Muscle of leg (tissue), 11 donors: ENCODE measurements around the gene SLC26A2. TPM values are rescaled to one million over a fixed set of nuclear protein-coding genes. Genes with fewer than 3 reads are reported as not detected.
A peak's percentile ranks its signal among the peaks of the same experiment; 100 is the strongest.
"Not testable (repeated sequence)": the region's sequence is repeated elsewhere in the genome, so short reads cannot be mapped to it uniquely, and the experiment has no call there.

ENCODE experiments used
- DNase-seq: peaks from one replicate; pipeline ENCODE4 v3.0.0; 2013
- H3K27ac ChIP-seq: one replicate; pipeline ENCODE4 v1.5.1; 2013; ENCODE audit warnings: mild to moderate bottlenecking, low read length, control low read depth
- H3K27me3 ChIP-seq: one replicate; pipeline ENCODE4 v1.6.1; 2013; ENCODE audit warnings: low read length; ENCODE audit not compliant: control insufficient read depth, insufficient read depth
- H3K36me3 ChIP-seq: one replicate; pipeline ENCODE4 v1.6.1; 2013; ENCODE audit warnings: low read length; ENCODE audit not compliant: control insufficient read depth, insufficient read depth
- H3K4me1 ChIP-seq: one replicate; pipeline ENCODE4 v1.6.1; 2013; ENCODE audit warnings: low read length; ENCODE audit not compliant: control insufficient read depth, insufficient read depth
- H3K4me3 ChIP-seq: one replicate; pipeline ENCODE4 v1.5.1; 2013; ENCODE audit warnings: low read length, control low read depth
- H3K9me3 ChIP-seq: replicated peaks from 2 replicates; pipeline ENCODE4 v1.6.1; 2013; ENCODE audit warnings: low read depth, low read length; ENCODE audit not compliant: control insufficient read depth
- WGBS: methylation state at CpG from one replicate; pipeline ENCODE4 v1.1.5; 2013; ENCODE audit warnings: missing lambda C conversion rate; ENCODE audit not compliant: insufficient coverage; 5-methylcytosine and 5-hydroxymethylcytosine counted together
- polyA plus RNA-seq, 8 donors: library from polyadenylated mRNA; unstranded; fragments of 120-200 nt; gene quantifications; one replicate each; pipeline versions ENCODE4 v1.2.1 to v1.2.3, GENCODE V29; 2013; ENCODE audit warnings: inconsistent platforms in 1 of 8, low replicate concordance in 1 of 8; ENCODE audit not compliant: insufficient read length in 8 of 8, insufficient read depth in 1 of 8
- total RNA-seq: library from RNA; stranded (reverse); fragments of 120-200 nt; gene quantifications from one replicate; pipeline ENCODE4 v1.2.4, GENCODE V29; 2013

SLC26A2 gene
- total and polyA plus RNA-seq, 9 donors, result 8.6 to 14.5 (median 10.4) TPM

- Histone ChIP-seq H3K36me3 (no peaks in the 10 kb centered on the region), H3K4me1 (peaks cover 3% of the 10 kb centered on the region), H3K27ac (no peak overlapping the region), H3K27me3 (peaks cover 13% of the 10 kb centered on the region), H3K9me3 (no peaks in the 10 kb centered on the region), H3K4me3 (no peak overlapping the region)
- DNase-seq, result no peak
- no CpG with 5 or more reads among the region's 3 CpGs for WGBS
These were observed 23.9 kb upstream of the SLC26A2 start for GRCh38 chr5:149936700-149937091.

- H3K9me3 ChIP-seq, result no peaks in the 10 kb centered on the region
- H3K4me1 ChIP-seq, result peaks cover 3% of the 10 kb centered on the region
- no peak overlapping the region for H3K27ac ChIP-seq
- no CpG with 5 or more reads among the region's 1 CpG for WGBS
- no peak overlapping the region for H3K4me3 ChIP-seq
- no peak for DNase-seq
- H3K27me3 ChIP-seq, result peaks cover 12% of the 10 kb centered on the region
- no peaks in the 10 kb centered on the region for H3K36me3 ChIP-seq
These were observed 22.9 kb upstream of the SLC26A2 start for GRCh38 chr5:149937610-149938009.

GRCh38 chr5:149938279-149938678 lies 22.3 kb upstream of the SLC26A2 start:
- Histone ChIP-seq H3K4me1 (peaks cover 3% of the 10 kb centered on the region), H3K36me3 (no peaks in the 10 kb centered on the region), H3K27me3 (peaks cover 8% of the 10 kb centered on the region), H3K9me3 (no peaks in the 10 kb centered on the region), H3K27ac (no peak overlapping the region), H3K4me3 (no peak overlapping the region)
- peak; percentile 20 for DNase-seq
- 0% methylated on average over 1 of the region's 2 CpGs for WGBS

GRCh38 chr5:149938791-149939358 lies 21.7 kb upstream of the SLC26A2 start:
- DNase-seq, result no peak
- Histone ChIP-seq H3K36me3 (no peaks in the 10 kb centered on the region), H3K27me3 (peaks cover 7% of the 10 kb centered on the region), H3K9me3 (no peaks in the 10 kb centered on the region), H3K4me1 (peaks cover 3% of the 10 kb centered on the region), H3K4me3 (no peak overlapping the region), H3K27ac (no peak overlapping the region)
- WGBS, result 100% methylated on average over 1 of the region's 6 CpGs

- no CpG with 5 or more reads among the region's 6 CpGs for WGBS
- H3K27ac ChIP-seq, result no peak overlapping the region
- no peak for DNase-seq
These were observed 21.0 kb upstream of the SLC26A2 start for GRCh38 chr5:149939546-149939945.

GRCh38 chr5:149940077-149940574 lies 20.4 kb upstream of the SLC26A2 start:
- H3K27me3 ChIP-seq, result peaks cover 5% of the 10 kb centered on the region
- no peak overlapping the region for H3K27ac ChIP-seq
- peaks cover 3% of the 10 kb centered on the region for H3K4me1 ChIP-seq
- no peak for DNase-seq
- 86% methylated on average over 7 of the region's 9 CpGs for WGBS
- H3K4me3 ChIP-seq, result no peak overlapping the region
- H3K9me3 ChIP-seq, result no peaks in the 10 kb centered on the region
- no peaks in the 10 kb centered on the region for H3K36me3 ChIP-seq

More at GRCh38 chr5:149939546-149939945, 21.0 kb upstream of the SLC26A2 start:
- Histone ChIP-seq H3K36me3 (no peaks in the 10 kb centered on the region), H3K9me3 (no peaks in the 10 kb centered on the region), H3K4me1 (peaks cover 3% of the 10 kb centered on the region), H3K4me3 (no peak overlapping the region), H3K27me3 (peaks cover 7% of the 10 kb centered on the region)

GRCh38 chr5:149940941-149941644 lies 19.5 kb upstream of the SLC26A2 start:
- no peak for DNase-seq
- no peaks in the 10 kb centered on the region for H3K36me3 ChIP-seq
- H3K27me3 ChIP-seq, result peaks cover 2% of the 10 kb centered on the region
- no peak overlapping the region for H3K27ac ChIP-seq
- H3K4me1 ChIP-seq, result peaks cover 3% of the 10 kb centered on the region
- H3K4me3 ChIP-seq, result no peak overlapping the region
- 79% methylated on average over 2 of the region's 5 CpGs for WGBS
- H3K9me3 ChIP-seq, result no peaks in the 10 kb centered on the region

- H3K36me3 ChIP-seq, result no peaks in the 10 kb centered on the region
- no peaks in the 10 kb centered on the region for H3K9me3 ChIP-seq
- H3K27me3 ChIP-seq, result peaks cover 2% of the 10 kb centered on the region
- H3K4me1 ChIP-seq, result peaks cover 3% of the 10 kb centered on the region
- no peak for DNase-seq
- H3K4me3 ChIP-seq, result no peak overlapping the region
- H3K27ac ChIP-seq, result no peak overlapping the region
- 96% methylated on average over 2 of the region's 4 CpGs for WGBS
These were observed 18.8 kb upstream of the SLC26A2 start for GRCh38 chr5:149941795-149942194.

- Histone ChIP-seq H3K4me3 (no peak overlapping the region), H3K9me3 (no peaks in the 10 kb centered on the region), H3K36me3 (no peaks in the 10 kb centered on the region), H3K27me3 (peaks cover 2% of the 10 kb centered on the region), H3K4me1 (peaks cover 3% of the 10 kb centered on the region), H3K27ac (no peak overlapping the region)
- no peak for DNase-seq
- WGBS, result 100% methylated on average over 1 of the region's 2 CpGs
These were observed 18.4 kb upstream of the SLC26A2 start for GRCh38 chr5:149942199-149942598.

- H3K4me1 ChIP-seq, H3K9me3 ChIP-seq, H3K27ac ChIP-seq, DNase-seq, H3K4me3 ChIP-seq, H3K36me3 ChIP-seq, H3K27me3 ChIP-seq: not testable (repeated sequence)
- WGBS, result 60% methylated on average over 1 of the region's 4 CpGs
These were observed 17.8 kb upstream of the SLC26A2 start for GRCh38 chr5:149942741-149943169.
